T-helper 1 cell treated with Interleukin-12 subunit alpha and Interleukin-12 subunit beta and Interleukin-4 antibody, amounts not matched to agents 30 ng/mL and 1 ng/mL, for 36 hours (primary cell): Measurements from ENCODE around the gene SDC1. TPM values are rescaled to one million over a fixed set of nuclear protein-coding genes. Genes with fewer than 3 reads are reported as not detected.
"Not testable (repeated sequence)": the region's sequence is repeated elsewhere in the genome, so short reads cannot be mapped to it uniquely, and the experiment has no call there.

Source experiments
- intact Hi-C: fragments of 100-400 bp; cut with micrococcal nuclease; formaldehyde crosslinking; loops from one replicate; pipeline ENCODE4 v1.15.1; 2024
- total RNA-seq: library from RNA; stranded (reverse); gene quantifications from 2 replicates; pipeline ENCODE4 v1.2.3, GENCODE V29; 2022

Gene SDC1
- total RNA-seq: 0.22 TPM in 1 of 2 replicates, not detected in the other

DNA sequence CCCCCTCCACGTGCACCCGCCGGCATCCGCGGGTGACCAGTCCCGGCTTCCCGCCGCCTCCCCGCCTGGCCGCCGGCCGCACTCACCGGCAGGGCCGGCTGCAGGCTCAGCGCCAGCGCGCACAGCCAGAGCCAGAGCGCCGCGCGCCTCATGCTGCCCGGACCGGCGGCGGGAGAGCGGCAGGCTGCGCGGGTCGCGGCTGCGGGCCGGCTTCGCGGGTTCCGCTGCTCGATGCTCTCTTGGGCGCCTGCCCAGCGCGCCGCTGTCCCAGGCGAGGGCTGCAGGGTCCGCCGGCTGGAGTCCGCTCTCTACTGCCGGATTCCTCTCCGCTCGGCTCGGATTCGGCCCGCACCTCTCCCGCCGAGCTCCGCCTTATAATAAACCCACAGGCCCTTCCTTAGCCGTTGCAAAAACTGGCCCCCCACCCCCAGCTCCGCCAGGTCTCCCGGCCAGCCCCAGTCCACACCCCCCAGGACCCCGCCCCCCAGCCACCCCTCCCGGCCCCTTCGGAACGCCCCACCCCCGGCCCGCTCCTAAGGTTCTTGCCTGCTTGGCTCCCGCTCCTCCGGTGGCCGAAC lies at the start of gene SDC1:
SDC1 (minus strand) TSS at position 415 of the 578 bp plus-strand sequence; CDS start at position 152, 263 bp downstream.
- intact Hi-C loops: loop anchor here (1.0 kb wide), 1 partner anchor 269 kb away; no protein-coding TSS in a partner anchor

GRCh38 chr2:20273042-20273441 lies 48.1 kb upstream of the SDC1 start:
- intact Hi-C loops: no loop called here

DNA sequence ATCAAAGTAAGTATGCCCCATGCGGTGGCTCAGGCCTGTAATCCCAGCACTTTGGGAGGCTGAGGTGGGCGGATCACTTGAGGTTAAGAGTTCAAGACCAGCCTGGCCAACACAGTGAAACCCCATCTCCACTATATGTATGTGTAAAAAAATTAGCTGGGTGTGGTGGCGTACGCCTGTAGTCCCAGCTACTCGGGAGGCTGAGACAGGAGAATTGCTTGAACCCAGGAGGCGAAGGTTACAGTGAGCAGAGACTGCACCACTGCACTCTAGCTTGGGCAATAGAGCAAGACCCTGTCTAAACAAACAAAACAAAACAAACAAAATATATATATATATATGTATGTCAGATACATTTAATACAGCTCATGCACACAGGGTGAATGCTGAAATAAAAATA lies 43.4 kb upstream of the SDC1 start:
- intact Hi-C loops: not testable (repeated sequence)

- intact Hi-C loops: no loop called here
These were observed 42.6 kb upstream of the SDC1 start for GRCh38 chr2:20267529-20267928.

- intact Hi-C loops: no loop called here
These were observed 39.7 kb upstream of the SDC1 start for GRCh38 chr2:20264629-20265028.

- intact Hi-C loops: loop anchor here (5.0 kb wide), 1 partner anchor 45 kb away; no protein-coding TSS in a partner anchor
These were observed 32.5 kb upstream of the SDC1 start for GRCh38 chr2:20257411-20257810.

- intact Hi-C loops: loop anchor here (5.0 kb wide), 1 partner anchor 48 kb away; no protein-coding TSS in a partner anchor
These were observed 29.8 kb upstream of the SDC1 start for GRCh38 chr2:20254731-20255130.

DNA sequence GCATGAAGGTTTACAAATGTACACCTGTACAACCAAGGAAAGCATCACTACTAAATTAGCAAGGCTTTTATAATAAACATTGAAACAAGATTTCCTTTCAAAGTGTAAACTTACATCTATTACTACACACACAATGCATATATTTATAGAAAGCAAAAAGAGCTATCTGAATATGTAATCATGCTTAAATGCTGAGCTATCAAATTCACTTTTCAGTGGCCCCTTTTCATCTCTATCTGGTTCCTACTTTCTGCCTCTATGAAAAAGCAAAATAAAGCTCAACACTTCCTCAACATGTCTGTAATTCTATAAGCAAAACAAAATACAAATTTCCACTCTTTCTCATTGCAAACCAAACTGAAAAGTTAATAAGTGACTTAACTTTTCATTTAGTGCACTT lies 25.5 kb upstream of the SDC1 start:
- intact Hi-C loops: no loop called here

- intact Hi-C loops: no loop called here
These were observed 24.2 kb upstream of the SDC1 start for GRCh38 chr2:20249170-20249569.

GRCh38 chr2:20247084-20247483 lies 22.2 kb upstream of the SDC1 start:
- intact Hi-C loops: no loop called here

- intact Hi-C loops: loop anchor here (5.0 kb wide), 1 partner anchor 399 kb away; no protein-coding TSS in a partner anchor
These were observed 18.7 kb upstream of the SDC1 start for GRCh38 chr2:20243637-20244036.

DNA sequence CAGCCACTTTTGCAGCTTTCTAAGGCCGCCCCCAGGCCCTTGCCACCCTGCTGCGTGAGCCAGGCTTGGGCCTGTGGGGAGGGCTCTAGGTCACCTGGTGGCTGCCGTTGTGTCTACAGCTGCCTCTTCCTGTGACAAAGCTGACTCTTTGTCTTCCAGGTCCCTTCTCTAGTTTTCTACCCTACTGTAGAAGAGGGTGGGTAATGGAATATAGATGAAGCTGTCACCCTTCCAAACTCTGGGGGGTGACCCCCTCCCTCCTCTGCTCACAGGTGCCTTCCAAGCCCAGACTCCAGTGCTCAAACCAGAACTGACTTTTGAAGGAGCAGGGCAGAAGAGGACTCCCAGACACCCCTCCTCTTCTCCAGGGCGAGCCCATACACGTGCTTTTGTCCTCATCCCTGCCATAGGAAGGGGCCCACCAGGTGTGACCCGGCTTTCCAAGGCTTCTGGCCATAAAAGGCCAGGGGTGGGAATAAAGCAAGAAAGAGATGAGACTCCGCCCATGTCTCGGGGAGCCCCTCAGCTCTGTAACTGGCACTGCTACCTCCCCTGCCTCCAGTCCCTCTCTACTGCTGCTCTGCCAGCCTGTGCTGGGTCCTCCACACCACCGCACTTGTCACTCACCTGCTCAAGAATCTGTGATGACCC lies 17.9 kb upstream of the SDC1 start:
- intact Hi-C loops: loop anchor here (1.0 to 5.0 kb wide), 3 partner anchors 83 to 399 kb away; no protein-coding TSS in a partner anchor

DNA sequence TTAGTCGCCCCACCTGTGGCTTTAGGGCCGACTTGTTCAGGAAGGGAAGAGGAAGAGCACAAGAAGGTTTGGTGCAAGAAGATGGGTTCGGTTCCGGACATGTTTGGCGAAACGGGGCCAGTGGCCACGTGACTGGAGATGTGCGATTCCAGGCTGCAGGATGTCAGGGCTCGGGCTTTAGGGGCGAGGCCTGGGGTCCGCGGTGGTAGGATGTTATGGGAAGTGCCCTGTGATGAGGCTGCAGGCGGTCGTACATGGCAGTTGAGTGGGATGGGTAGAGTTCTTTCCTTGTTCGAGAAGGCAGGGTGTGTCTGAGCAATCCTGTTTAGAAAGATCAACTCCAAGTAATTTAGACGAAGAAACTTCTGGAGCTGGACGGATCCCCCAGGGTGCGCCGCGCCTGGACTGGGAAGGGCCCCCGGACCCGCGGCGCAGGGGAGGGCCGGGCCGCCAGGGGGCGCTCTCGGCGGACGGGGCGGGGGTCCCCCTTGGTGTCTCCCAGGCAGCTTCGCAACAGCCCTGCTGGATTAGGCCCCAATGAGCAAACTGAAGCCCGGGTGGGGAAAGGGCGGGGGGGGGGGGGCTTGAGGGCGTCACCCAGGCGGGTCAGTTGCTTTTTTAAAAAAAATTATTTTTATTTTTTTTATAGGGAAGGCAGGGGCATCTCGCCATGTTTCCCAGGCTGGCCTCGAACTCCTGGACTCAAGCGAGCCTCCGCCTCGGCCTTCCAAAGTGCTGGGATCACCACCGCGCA lies 17.2 kb upstream of the SDC1 start:
- intact Hi-C loops: loop anchor here (1.0 to 5.0 kb wide), 3 partner anchors 84 to 400 kb away; no protein-coding TSS in a partner anchor

DNA sequence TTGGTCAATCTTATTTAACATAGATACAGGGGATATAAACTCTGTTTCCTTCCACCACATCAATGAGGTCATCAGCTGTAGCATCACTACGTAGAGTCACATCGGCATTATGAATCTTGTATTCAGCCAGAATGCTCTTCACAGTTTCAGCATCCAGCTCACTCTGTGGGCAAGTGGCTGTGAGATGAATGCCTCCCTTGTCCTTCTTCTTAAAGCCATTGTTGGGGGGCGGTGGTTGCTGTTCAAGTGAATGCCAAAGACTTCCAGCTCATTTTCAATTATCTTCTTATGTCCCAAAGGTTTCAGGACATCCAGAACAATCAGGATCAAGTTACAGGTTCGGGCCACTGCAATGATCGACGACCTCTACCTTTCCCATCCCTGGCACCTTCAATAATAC lies 15.4 kb upstream of the SDC1 start:
- intact Hi-C loops: loop anchor here (5.0 kb wide), 1 partner anchor 402 kb away; no protein-coding TSS in a partner anchor

GRCh38 chr2:20236496-20236895 lies 11.6 kb upstream of the SDC1 start:
- intact Hi-C loops: no loop called here

- intact Hi-C loops: no loop called here
These were observed 10.8 kb upstream of the SDC1 start for GRCh38 chr2:20235655-20236305.

- intact Hi-C loops: not testable (repeated sequence)
These were observed 9.7 kb upstream of the SDC1 start for GRCh38 chr2:20234597-20234996.

GRCh38 chr2:20232837-20233207 lies 7.9 kb upstream of the SDC1 start:
- intact Hi-C loops: no loop called here

DNA sequence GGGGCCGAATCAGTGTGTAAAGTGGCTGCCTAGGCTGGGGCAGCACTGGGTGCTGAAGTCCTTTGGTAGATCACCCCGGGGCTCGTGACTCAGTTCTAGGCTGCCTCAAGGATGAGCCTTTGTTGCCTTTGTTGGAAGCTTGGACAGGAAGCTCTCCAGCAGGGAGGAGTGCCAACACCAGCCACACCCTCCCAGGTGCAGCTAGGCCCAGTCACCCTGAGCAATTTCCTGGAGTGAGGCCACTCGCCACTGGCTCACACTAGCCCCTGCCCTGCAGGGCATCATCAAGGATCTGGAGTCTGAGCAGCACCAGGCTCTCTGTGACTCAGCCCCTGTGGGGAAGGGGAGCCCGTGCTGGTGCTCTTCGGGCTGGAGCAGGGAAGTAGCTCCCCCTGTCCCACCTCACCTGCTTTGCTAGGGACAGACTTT lies 6.7 kb upstream of the SDC1 start:
- intact Hi-C loops: no loop called here

DNA sequence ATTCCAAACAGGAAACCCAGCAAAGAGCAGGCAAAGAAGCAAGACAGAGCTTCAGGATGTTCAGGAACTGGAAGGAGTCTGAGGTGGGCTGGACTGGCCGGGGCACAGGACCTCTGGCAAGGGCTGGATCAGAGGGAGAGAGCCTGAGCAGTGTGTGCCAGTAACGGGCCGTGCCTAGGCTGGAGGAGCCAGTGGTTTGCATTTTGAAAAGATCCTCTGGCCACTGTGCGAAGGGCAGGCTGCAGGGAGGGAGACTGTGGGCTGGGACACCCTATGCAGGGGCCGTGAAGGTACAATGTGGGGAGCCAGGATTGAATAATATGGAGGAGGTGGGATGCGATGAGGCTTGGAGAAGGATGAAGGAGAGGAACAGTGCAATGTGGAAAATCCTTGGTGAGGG lies 6.2 kb upstream of the SDC1 start:
- intact Hi-C loops: no loop called here

DNA sequence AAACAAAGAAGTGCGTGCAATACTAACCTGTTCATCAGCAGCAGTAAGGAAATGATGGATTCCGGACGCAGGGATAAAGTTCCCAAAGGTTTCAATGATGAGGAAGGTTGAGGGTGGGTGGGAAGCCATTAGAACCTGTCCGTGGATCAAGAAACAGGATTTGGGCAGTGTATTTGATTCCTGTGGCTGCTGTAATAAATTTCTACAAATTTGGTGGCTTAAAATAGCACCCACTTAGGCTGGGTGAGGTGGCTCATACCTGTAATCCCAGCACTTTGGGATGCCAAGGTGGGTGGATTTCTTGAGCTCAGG lies 5.1 kb upstream of the SDC1 start:
- intact Hi-C loops: no loop called here
